HFF-Myc (cell line): ENCODE measurements around the gene COL5A1.

ENCODE experiments used
- DNase-seq: peaks from one replicate; pipeline ENCODE4 v3.0.0-alpha.2; 2011; ENCODE audit warnings: low read depth; ENCODE audit errors: extremely low read depth
- H3K4me3 ChIP-seq: replicated peaks from 2 replicates; pipeline ENCODE4 v1.5.1; 2011; ENCODE audit warnings: low read depth, mild to moderate bottlenecking, control low read depth, low read length
- CTCF ChIP-seq: IDR thresholded peaks from 2 replicates; pipeline ENCODE4 v1.5.1; 2012; ENCODE audit warnings: mild to moderate bottlenecking, low read depth, low read length, control low read depth; ENCODE audit errors: missing control alignments

COL5A1 gene

GRCh38 chr9:134688231-134688630 lies 46.6 kb downstream of the COL5A1 start:
- no peak for TF ChIP-seq CTCF
- no peak for DNase-seq

GRCh38 chr9:134688661-134689320 lies 47.2 kb downstream of the COL5A1 start:
- TF ChIP-seq CTCF, result no peak
- DNase-seq, result no peak

More at GRCh38 chr9:134688231-134688630, 46.6 kb downstream of the COL5A1 start:
- no peak overlapping the region for H3K4me3 ChIP-seq

DNA sequence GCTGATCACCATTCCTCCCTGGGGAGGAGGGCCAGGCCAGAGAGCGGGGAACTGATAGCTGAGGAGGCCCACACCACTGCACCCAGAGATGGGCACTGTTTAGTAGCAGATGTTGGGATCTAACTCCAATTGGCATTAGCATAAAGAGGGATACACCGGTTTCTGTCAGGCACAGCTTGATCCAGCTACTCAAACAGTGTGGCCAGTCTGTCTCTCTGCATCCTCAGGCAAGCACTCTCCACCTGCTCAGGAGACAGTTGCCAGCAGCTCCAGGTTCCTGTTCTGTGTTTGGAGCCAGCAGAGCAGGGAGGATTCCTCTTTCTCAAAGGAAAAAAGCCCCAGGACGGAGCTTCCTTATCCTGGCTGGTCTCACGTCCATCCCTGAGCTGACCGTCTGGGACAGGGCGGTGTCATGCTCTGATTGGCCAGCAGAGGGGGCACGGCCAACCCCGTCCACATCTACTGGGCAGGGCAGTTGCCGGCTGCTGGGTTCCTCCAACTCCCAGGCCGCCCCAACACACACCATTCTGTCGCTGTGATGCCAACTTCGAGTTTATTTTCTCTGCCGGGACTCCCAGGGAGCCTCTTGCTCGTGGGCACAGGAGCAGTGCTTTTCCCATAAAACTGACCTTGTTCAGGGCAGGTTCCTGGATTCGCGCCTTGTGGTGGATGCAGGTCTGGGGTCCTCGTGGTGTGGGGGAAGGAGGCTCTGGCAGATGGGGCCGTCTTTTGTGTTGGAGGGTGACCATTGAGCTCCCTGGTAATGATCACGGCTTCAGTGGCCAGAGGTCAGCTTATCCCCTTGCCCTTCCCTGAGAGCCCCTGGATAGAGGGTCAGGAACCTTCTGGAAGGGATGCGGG lies 47.9 kb downstream of the COL5A1 start:
- peak; percentile 87 for TF ChIP-seq CTCF
- H3K4me3 ChIP-seq, result no peak overlapping the region
- no peak for DNase-seq

More at GRCh38 chr9:134688661-134689320, 47.2 kb downstream of the COL5A1 start:
- H3K4me3 ChIP-seq, result no peak overlapping the region

GRCh38 chr9:134690301-134690751 lies 48.7 kb downstream of the COL5A1 start:
- no peak for TF ChIP-seq CTCF
- DNase-seq, result no peak

DNA sequence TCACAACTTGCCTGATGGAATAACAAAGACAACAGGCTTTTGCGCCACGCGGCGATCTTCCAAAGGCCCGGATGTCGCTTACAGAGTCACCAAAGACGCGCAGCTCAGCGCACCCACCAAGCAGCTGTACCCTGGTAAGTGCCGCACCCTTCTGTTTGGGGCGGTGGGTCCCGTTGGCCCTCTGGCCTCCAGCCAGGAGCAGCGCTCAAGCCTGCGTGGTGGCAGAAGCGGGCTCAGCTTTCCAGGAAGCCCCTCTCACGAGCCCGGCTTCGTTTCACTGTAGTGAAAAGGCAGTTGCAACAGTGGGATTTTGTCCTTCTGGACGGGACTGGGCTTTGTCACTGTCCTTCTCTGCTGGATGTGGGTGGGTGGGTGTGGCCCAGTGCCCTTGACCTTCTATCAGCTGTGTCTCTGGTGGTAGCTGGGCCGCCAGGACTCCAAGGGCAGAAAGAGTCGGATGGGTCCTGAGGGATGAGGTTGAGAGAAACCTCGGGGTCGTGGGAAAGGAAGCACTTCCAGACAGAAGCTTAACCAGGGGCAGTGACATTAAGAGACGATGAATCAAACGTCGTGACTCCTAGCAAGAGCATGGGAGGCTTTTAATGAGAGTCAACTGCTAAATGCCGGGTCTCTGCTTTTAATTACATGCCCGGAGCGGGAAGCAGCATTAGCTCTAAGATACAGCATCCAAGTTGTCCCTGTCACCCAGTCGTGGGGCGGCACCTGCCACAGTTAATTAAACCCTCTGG lies 49.5 kb downstream of the COL5A1 start:
- no peak overlapping the region for H3K4me3 ChIP-seq
- DNase-seq, result no peak
- TF ChIP-seq CTCF, result no peak

More at GRCh38 chr9:134690301-134690751, 48.7 kb downstream of the COL5A1 start:
- no peak overlapping the region for H3K4me3 ChIP-seq

GRCh38 chr9:134691695-134692572 lies 50.3 kb downstream of the COL5A1 start:
- H3K4me3 ChIP-seq, result no peak overlapping the region
- TF ChIP-seq CTCF, result no peak
- no peak for DNase-seq
